Natural killer cell (primary cell): ENCODE results near the gene KIAA0232. TPM values are rescaled to one million over a fixed set of nuclear protein-coding genes. Genes with fewer than 3 reads are reported as not detected.

Source experiments
- ATAC-seq, 3 donors: fragments of 150-1000 bp in 2 of 3; fragments of 200-7000 bp in 1 of 3; cut with Tn5 transposase; 1 replicate in 1 of 3; 2 replicates in 2 of 3; pipeline ENCODE4 v1.10.0; 2021; ENCODE audit warnings: mild to moderate bottlenecking in 2 of 3, moderate library complexity in 2 of 3
- DNase-seq, 2 donors: peaks; one replicate each; pipeline versions ENCODE4 v3.0.0 to v3.0.0-alpha.2; 2013 to 2021; ENCODE audit warnings: mixed read lengths in 1 of 2
- H3K27ac ChIP-seq: one replicate; pipeline ENCODE4 v1.5.1; 2013; ENCODE audit warnings: mild to moderate bottlenecking, low read length
- H3K27me3 ChIP-seq: one replicate; pipeline ENCODE4 v1.6.1; 2013; ENCODE audit warnings: low read length; ENCODE audit not compliant: control insufficient read depth, insufficient read depth
- H3K36me3 ChIP-seq: one replicate; pipeline ENCODE4 v1.6.1; 2013; ENCODE audit warnings: low read length; ENCODE audit not compliant: control insufficient read depth, insufficient read depth
- H3K4me1 ChIP-seq: one replicate; pipeline ENCODE4 v1.6.1; 2013; ENCODE audit warnings: low read length; ENCODE audit not compliant: control insufficient read depth, insufficient read depth
- H3K4me3 ChIP-seq: one replicate; pipeline ENCODE4 v1.5.1; 2013; ENCODE audit warnings: low read length
- H3K9me3 ChIP-seq: one replicate; pipeline ENCODE4 v1.6.1; 2013; ENCODE audit warnings: low read length; ENCODE audit not compliant: control insufficient read depth, insufficient read depth
- H3K27ac Mint-ChIP-seq, 2 donors: one replicate each; pipeline ENCODE4 v1.8.0; 2022; ENCODE audit warnings: mild to moderate bottlenecking in 2 of 2, mixed read lengths in 2 of 2, moderate library complexity in 1 of 2
- H3K27me3 Mint-ChIP-seq, 2 donors: one replicate each; pipeline ENCODE4 v1.8.0; 2022; ENCODE audit warnings: low read depth in 2 of 2, mixed read lengths in 2 of 2
- H3K36me3 Mint-ChIP-seq: one replicate; pipeline ENCODE4 v1.8.0; 2022; ENCODE audit warnings: mixed read lengths
- H3K4me1 Mint-ChIP-seq, 2 donors: one replicate each; pipeline ENCODE4 v1.8.0; 2022; ENCODE audit warnings: mixed read lengths in 2 of 2
- H3K4me3 Mint-ChIP-seq: one replicate; pipeline ENCODE4 v1.8.0; 2022; ENCODE audit warnings: mild to moderate bottlenecking, moderate library complexity, mixed read lengths
- H3K9me3 Mint-ChIP-seq, 2 donors: one replicate each; pipeline ENCODE4 v1.8.0; 2022; ENCODE audit warnings: mixed read lengths in 2 of 2
- CTCF ChIP-seq: fragments of 200-600 bp; IDR thresholded peaks from one replicate; pipeline ENCODE4 v1.8.0; 2022; ENCODE audit warnings: antibody characterized with exemption
- WGBS: methylation state at CpG from one replicate; pipeline ENCODE4 v1.1.7; 2013; ENCODE audit warnings: missing lambda C conversion rate; ENCODE audit not compliant: insufficient coverage; 5-methylcytosine and 5-hydroxymethylcytosine counted together
- intact Hi-C: fragments of 100-400 bp; cut with micrococcal nuclease; formaldehyde crosslinking; loops from one replicate; pipeline ENCODE4 v1.14.2; 2022
- total RNA-seq, 4 donors: library from RNA; stranded (reverse); fragments of 120-200 nt in 1 of 4; gene quantifications; one replicate each; pipeline versions ENCODE4 v1.2.3 to v1.2.4, GENCODE V29; 2013 to 2022

KIAA0232 gene
- total RNA-seq, 3 donors from 2014 or later (not counting 1 experiment from before 2014, with no cell fraction given): 24.7 to 30.3 (median 28.6) TPM

- Histone ChIP-seq H3K4me1 (peaks cover 21% of the 10 kb centered on the region), H3K4me3 (no peak overlapping the region), H3K9me3 (no peaks in the 10 kb centered on the region), H3K36me3 (no peaks in the 10 kb centered on the region), H3K27ac (no peak overlapping the region), H3K27me3 (no peaks in the 10 kb centered on the region)
- Mint-ChIP-seq H3K4me3 (peak overlapping the region; percentile 10), H3K9me3 (no peaks in the 10 kb centered on the region), H3K27ac (peak overlapping the region; percentile 30 to 45), H3K27me3 (no peaks in the 10 kb centered on the region), H3K4me1 (peaks cover 35 to 40% of the 10 kb centered on the region in 2 donors), H3K36me3 (no peaks in the 10 kb centered on the region)
- WGBS: 85% methylated on average over 7 of the region's 7 CpGs
- intact Hi-C loops: no loop called here
- no peak for ATAC-seq
- no peak for TF ChIP-seq CTCF
- no peak for DNase-seq
Measured at GRCh38 chr4:6775746-6776145, 6.8 kb upstream of the KIAA0232 start.

- intact Hi-C loops: no loop called here
- no peaks in the 10 kb centered on the region for H3K27me3 Mint-ChIP-seq
- Histone ChIP-seq H3K4me3 (no peak overlapping the region), H3K36me3 (no peaks in the 10 kb centered on the region), H3K27me3 (no peaks in the 10 kb centered on the region), H3K9me3 (no peaks in the 10 kb centered on the region), H3K27ac (peak overlapping the region; percentile 73), H3K4me1 (peaks cover 24% of the 10 kb centered on the region)
- H3K27ac Mint-ChIP-seq: peak overlapping the region; percentile 92 to 93
- no peaks in the 10 kb centered on the region for H3K9me3 Mint-ChIP-seq
- H3K36me3 Mint-ChIP-seq: no peaks in the 10 kb centered on the region
- no peak for TF ChIP-seq CTCF
- WGBS: 59% methylated on average over 12 of the region's 12 CpGs
- peaks cover 47 to 49% of the 10 kb centered on the region in 2 donors for H3K4me1 Mint-ChIP-seq
- ATAC-seq (peak in 2 of 3 donors; percentile 24 to 49), DNase-seq (no peak)
- H3K4me3 Mint-ChIP-seq: peak overlapping the region; percentile 85
Measured at GRCh38 chr4:6776920-6777635, 5.4 kb upstream of the KIAA0232 start.

- no peak overlapping the region for H3K4me3 ChIP-seq
- H3K4me1 ChIP-seq: peaks cover 24% of the 10 kb centered on the region
- Mint-ChIP-seq H3K27me3 (no peaks in the 10 kb centered on the region), H3K36me3 (no peaks in the 10 kb centered on the region), H3K4me1 (peaks cover 47 to 49% of the 10 kb centered on the region in 2 donors), H3K9me3 (no peaks in the 10 kb centered on the region), H3K27ac (peak overlapping the region; percentile 92 to 93), H3K4me3 (peak overlapping the region; percentile 85)
- TF ChIP-seq CTCF: no peak
- no peaks in the 10 kb centered on the region for H3K27me3 ChIP-seq
- WGBS: 47% methylated on average over 15 of the region's 15 CpGs
- DNase-seq (peak; percentile 19 to 28), ATAC-seq (peak in 1 of 3 donors; percentile 11)
- no peaks in the 10 kb centered on the region for H3K9me3 ChIP-seq
- intact Hi-C loops: no loop called here
- peak overlapping the region; percentile 73 for H3K27ac ChIP-seq
- no peaks in the 10 kb centered on the region for H3K36me3 ChIP-seq
Measured at GRCh38 chr4:6777636-6778281, 4.8 kb upstream of the KIAA0232 start.
